GM20431 (cell line): Measurements from ENCODE around the gene RASSF5.

ENCODE experiments used
- in situ Hi-C: fragments of 300-500 bp; cut with MseI, MboI; formaldehyde crosslinking; loops from one replicate; pipeline ENCODE4 v1.15.0; 2020; ENCODE audit warnings: low sequenced_read_pairs; ENCODE audit not compliant: unreplicated experiment

RASSF5 gene

DNA sequence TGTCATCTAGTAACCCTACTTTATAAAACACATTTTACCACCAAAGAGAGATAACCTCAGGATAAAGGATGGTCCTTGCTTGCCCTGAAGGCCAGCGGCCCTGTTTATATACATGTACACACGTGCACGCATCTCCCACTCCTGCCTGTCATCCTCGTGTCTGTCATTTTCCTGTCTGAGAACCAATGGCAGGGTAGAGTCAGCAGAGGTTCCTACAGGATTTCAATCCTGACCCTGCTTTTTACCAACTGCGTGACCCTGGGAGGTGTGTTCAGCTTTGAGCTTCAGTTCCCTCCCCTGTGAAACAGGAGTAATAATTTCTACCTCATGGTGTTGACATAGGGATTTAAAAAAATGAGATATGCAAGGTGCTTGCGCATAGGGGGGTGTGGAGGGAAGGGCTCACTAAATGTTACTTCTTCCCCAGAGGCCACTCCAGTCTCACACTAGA, 12.3 kb upstream of the RASSF5 start:
- in situ Hi-C loops = no loop called here

DNA sequence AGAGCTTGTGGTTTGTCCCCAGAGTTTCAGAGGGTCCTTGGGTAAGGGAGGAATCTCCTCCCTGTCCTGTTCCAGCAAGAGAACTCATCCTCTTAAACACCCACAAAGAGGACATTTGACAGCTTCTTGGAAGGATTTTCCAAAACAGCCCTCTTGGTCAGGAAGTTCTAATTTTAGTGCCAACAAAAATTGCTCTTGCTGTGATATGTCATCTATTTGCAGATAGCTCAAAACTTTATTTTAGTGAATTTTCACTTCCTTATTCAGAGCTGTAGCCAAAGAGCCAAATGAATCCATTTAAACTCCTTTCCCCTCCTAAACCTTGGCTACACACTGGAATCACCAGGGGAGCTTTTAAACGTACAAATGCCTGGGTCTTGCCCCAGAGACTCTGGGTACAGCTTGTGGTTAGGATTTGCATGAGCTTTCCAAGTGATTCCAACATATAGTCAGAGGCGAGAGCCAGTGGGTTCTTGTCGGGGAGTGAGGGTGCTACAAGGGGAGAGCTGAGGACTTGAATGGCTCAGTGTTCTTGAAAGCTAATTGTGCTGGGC, 11.8 kb upstream of the RASSF5 start:
- in situ Hi-C loops = no loop called here

DNA sequence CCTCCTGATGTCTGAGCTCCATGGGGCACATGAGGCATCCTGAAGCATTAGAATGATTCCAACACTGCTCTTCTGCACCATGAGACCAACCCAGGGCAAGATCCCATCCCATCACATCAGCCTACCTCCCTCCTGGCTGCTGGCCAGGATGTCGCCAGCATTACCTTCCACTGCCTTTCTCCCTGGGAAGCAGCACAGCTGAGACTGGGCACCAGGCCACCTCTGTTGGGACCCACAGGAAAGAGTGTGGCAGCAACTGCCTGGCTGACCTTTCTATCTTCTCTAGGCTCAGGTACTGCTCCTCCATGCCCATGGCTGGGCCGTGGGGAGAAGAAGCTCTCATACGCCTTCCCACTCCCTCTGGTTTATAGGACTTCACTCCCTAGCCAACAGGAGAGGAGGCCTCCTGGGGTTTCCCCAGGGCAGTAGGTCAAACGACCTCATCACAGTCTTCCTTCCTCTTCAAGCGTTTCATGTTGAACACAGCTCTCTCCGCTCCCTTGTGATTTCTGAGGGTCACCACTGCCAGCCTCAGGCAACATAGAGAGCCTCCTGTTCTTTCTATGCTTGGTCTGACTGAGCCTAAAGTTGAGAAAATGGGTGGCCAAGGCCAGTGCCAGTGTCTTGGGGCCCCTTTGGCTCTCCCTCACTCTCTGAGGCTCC, 11.1 kb upstream of the RASSF5 start:
- in situ Hi-C loops = no loop called here

DNA sequence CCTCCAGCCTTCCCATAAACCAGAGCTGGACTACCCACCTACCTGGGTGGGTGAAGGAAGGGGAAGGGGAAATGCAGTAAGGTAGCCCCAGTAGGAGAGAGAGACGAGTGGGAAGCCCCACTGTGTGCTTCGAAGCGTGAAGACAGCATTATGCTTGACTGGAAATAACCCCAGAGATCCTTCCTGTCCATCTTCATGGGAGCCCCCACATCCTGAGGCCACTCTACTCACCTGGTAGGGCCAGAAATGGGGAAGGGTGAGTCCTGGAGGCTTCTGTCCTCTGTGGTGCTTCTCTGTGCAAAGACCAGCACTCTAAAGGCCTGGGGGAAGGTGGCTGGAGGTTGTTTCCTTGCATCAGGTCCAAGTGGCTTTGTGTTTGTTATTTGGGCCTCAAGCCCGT, 10.0 kb upstream of the RASSF5 start:
- in situ Hi-C loops = no loop called here

DNA sequence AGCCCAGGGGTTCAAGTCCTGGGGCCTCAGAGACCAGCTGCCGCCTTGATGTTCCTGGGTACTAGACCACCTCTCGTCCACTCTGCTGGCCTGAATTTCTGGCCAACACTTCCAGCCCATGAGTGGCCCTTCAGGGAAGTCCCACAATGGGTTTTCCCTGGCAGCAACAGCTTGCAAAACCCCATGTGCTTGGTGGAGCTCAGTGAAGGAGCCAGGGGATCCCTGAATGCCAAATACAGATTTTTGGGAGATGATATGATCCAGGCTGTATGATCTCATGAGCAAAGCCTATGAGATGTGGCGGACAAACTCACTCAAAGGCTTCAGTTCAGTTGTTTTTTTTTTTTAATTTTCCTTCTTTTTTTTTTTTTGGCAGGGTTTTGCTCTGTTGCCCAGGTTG, 9.6 kb upstream of the RASSF5 start:
- in situ Hi-C loops = no loop called here

DNA sequence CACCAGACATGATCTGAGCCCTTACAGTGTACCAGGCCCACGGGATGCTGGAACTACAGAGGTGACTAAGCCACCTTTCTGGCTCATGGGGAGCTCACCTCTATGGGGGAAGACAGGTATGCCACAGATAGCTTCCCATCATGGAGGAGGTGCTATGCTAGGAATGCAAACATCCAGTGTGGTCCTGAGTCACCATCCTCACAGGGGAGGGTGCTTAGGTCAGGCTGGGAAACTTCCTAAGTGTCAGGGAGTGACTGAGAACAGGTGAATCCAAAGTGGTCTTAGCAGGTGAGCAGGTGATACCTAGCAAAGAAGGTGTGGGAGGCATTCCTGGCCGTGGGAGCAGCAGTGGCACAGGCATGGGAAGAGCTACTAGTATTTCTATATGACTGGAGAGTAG, 8.6 kb upstream of the RASSF5 start:
- in situ Hi-C loops = no loop called here

DNA sequence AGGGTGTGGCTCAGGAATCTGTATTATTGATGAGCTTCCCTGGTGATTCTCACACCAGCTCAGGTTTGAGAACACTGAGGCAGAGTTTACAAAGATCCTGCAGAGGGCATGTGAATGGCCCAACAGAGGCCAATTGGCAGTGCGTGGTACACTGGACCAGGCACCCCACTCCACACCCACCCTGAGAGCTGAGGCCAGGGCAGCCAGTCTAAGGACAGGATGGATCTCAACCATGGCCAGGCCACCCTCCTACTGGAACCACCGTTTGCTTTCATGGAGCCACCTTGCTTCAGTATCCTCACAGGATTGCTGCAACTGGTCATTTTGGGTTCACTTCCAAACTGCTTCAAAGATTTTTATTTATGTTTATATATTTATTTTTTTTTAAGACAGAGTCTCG, 7.3 kb upstream of the RASSF5 start:
- in situ Hi-C loops = no loop called here

DNA sequence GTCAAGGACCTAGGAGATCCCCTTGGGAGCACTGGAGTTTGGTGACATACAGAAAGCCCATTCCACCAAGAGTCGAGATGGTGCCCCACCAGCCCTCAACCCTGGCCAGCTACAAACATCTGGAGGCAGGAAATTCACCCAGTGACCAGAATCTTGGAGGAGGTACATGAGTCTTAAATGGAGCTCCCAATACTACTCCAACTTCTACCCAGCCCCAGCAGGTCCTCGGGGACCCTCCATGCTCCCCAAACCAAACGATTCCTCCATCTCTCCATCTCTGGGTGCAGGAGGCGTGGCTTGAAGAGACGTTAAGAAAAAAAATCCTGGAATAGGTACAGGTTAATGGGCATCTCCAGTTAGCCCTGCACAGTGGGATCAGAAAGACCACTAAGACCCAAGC, 5.5 kb upstream of the RASSF5 start:
- in situ Hi-C loops = no loop called here

DNA sequence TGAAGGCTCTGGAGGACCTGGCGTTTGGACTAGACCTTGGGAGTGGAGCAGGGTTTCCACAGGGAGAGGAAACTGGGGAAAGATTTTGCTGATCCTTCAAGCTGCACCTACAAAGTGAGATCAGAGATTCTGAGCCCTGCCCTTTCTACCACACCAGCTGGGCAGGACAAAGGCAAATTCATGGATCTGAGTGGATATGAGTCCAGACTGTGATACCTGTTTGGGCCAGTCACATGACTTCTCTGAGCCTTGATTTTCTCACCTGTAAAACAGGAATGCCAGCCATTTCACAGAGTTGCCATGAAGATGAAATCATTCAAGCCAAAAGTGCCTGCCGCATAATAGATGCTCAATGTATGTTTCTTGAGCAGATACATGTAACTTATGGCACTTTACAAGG, 4.9 kb upstream of the RASSF5 start:
- in situ Hi-C loops = no loop called here

DNA sequence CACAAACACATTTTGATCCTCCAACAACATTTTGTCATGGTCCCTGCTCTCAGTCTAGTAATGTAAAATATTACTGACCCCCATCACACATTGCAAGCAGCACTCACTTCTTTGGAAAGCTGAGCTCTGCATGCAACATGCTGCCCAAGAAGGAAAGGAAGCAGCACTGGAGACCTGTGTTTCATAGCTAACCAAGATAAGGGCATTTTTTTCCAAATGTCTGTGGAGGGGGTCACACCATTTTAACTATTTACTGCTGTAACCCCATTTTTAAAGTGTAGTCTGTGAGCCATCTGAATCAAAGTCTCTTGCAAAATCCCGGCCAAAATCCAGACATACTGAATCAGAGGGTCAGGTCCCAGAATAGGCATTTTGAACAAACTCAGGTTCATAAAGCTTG, 4.5 kb upstream of the RASSF5 start:
- in situ Hi-C loops = no loop called here

DNA sequence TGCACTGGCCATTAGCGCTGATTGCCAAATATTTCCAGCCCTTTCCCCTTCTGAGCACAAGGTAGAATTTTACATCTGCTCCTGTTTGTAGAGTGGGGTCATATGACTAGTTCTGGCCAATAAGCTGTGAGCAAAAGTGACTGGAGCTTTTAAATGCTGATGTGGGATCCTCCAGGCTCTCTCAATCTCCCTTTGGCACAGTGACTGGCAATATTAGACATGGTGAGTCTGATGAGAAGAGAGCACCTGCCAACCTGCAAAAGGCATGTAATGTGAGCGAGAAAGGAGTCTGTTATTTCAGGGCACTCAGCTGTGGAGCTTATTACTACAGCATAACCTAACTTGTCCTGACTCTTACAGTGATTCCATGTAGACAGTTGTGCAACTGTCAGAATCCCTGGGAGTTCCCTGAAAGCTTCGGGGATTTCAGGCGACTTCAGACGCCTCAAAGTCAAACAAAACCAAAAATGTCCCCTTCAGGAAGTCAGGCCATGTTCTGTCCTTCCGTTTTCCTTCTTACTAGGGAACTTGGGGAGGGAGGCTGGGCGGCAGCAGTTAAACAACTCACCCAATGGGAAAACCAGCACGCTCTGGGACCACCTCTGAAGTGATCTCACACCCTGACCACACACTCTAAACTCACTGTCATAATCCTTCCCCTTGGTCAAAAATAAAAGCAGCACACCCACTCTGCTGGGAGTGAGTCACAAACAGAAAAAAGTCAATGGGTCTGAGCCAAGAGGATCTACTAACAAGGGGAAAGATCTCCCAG, 3.6 kb upstream of the RASSF5 start:
- in situ Hi-C loops = no loop called here

DNA sequence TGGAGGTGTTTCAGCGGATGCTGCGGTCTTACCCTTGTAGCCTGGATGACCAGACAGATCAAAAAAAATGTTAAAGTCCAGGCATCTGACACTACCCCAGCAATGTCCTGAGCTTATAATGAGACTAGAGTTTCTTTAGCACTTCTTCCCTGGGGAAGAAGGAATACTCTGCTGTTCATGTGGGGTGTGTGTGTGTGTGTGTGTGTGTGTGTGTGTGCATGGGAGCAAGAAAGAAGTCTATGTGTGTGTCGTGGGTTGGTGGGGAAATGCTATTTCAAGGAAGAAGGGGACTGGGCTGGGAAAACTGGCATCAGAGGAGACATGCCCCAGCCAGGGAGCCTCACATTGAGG, 3.0 kb upstream of the RASSF5 start:
- in situ Hi-C loops = no loop called here

DNA sequence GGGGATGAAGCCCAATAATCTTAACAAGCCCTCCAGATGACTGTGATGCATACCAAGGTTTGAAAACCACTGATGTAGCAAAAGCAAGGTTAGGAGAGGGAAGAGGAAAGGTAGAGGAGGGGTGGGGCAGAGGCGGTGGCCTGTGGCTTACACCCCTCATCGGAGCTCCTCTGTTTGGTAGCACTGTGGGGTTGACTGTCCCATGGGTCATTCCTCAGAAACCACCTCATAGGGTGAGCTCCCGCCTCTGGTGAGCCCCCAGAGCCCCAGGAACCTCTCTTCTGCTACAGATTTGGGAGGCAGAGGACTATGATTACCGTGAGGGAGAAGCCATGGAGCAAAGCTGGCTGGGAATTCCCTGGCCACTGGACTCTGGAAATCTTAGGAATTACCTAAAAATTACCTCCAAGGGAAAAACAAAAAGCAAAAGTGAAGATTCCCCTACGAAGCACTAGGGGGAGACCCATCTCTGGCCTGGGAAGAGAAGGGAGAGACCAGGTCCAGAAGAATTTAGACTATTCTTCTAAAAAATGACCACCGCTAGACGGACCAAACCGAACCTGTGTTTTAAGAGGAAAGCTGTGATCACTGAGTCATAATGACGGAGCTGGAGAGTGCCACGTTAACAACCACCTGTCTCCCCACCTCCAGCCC, 1.5 kb upstream of the RASSF5 start:
- in situ Hi-C loops = no loop called here

DNA sequence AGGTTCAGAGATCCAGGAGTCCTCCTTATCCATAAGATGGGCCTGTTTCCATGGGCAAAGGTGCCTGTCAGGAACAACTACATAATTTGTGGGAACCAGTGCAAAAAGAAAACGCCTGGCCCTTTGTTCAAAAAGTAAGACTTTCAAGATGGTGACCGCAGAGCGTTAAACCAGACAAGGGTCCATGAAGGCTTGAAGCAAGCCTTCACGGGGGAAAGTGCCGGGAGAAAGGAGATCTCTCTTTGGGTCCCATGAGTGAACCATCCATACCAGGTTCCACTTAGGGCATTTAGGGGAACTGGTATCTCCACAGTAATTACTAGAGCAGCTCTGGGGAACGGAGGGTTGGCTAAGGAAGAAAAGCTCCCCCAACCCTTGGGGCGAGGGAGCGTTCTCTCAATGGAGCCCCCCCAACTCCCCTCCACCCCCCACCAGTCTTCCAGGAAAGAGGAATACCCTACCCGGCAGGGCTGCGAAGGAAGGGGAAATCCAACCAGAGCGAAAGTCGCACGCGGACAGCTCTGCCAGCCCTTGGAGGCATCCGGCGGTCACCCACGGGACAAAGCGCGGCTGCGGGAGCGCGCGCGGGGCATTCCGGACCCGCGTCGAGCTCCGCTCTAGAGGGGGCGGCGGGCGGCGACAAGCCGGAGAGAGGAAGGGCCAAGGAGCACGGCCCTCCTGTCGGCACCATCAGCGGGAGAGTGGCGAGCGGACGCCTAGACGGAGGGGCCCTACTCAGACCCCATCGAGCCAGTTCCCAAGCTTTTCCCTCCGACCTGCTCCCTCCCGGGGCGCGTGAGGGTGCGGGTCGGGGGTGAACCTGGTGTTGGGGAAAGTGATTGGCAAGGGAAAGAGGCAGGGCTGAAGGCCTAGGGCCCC, 687 bp upstream of the RASSF5 start:
- in situ Hi-C loops = no loop called here

DNA sequence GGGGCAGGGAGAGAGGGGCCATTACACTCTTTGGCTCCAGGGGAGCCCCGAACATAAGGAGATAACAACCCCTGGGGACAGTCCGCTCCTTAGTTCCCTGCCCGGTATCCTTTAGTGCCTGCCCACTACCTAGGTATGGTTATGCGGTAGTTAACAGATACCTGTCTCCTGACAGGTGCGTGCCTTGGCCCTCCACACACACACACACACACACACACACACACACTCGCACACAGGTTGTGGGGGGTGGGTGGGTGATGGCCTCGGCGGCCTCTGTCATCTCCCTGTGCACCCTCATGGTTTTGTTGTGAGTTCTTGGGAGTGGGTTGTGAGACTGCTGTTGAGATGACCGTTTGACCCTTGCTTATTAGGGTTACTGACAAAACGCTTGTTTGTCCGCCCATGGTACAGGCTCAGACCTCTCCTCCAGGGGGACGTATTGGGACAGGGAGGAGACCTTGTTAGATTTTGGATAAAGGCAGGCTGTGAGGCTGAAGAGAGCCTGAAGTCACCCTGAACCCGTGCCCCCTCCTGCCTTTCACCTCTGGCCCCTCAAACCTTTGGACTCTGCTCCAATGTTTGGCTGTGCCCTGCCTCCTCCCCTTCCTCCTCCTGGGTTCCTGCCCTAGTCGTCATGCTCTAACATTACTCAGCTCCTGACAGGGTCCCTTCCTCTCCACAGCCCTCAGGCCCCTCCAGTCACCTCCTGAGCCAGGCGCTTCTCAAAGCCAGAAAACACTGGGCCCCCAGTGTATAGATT, 979 bp downstream of the RASSF5 start:
- in situ Hi-C loops = no loop called here

DNA sequence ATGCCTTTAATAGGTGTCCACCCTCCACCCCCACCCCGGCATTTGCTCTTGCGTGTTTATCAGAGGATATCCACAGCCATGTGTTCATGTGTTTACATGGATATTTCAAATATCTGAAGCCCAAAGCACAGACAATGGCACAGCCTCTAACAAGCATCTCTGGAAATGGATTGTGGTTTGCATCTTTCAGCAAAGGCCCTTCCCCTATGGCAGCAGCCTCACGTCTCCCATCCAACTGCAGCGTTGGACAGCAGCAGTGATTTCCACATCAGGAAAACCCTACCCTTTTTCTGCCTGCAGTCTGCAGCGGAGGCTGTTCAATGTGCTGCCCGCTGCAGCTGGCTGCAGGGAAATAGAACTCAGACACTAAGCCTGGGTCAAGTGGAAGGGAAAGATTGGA, 1.6 kb downstream of the RASSF5 start:
- in situ Hi-C loops = no loop called here

DNA sequence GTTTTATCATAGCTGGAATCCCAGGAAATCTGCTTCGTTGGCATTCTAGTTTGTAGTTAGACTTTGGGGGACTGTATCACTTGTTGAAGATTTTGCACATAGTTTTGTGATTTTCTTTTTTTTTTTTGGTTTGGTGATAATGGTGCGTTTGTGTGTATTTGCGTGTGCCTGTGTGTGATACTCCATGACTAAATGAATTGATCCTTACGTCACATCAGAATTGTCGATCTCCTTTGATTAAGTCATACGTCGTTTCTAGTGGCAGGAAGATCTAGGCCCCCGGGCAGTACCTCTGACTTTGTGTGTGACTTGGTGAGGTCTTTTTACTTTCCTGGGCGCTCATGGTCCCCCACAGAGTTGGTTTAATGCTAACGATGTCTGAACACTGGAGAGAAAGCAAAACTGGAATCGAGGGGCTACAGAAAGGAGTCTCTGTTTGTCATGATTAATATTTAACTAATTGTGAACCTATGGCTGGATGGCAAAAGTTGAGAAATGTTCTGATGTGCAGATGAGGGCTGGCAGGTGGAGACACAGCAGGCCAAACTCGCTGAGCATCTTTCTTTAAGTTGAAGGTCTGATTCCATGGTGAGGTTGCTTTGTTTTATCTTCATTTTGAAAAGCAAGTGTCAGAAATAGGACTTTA, 2.4 kb downstream of the RASSF5 start:
- in situ Hi-C loops = no loop called here

DNA sequence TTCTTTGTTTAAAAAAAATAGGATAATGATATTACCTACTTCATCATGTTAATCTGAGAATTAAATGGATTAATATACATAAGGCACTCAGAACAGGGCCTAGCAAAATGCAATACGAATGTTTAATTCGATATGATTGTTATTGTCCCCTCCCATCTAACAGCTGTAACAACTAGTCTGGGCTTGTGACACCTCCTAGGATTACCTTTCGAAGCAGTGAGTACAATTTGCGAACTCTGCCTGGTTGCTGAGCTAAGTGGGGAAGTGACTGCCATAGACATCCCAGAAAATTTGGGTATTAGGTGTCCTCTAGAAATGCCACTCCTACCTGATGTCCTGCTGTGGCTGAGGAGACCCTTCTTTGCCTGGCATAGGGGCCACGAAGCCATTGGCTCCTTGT, 3.0 kb downstream of the RASSF5 start:
- in situ Hi-C loops = no loop called here
